ENCODE measurements around the gene PPP1R7. TPM values are rescaled to one million over a fixed set of nuclear protein-coding genes. Genes with fewer than 3 reads are reported as not detected.

Gene PPP1R7
- total and polyA plus RNA-seq, 4 donors, result 18.0 to 45.8 (median 29.0) TPM

- WGBS, result 81% methylated on average over 35 of the region's 35 CpGs
- H3K4me3 ChIP-seq (ENCODE audit: low read depth in 1 of 3, low read length in 3 of 3), result no peak overlapping the region
- no peaks in the 10 kb centered on the region for H3K4me1 ChIP-seq (ENCODE audit: control insufficient read depth in 4 of 4, insufficient read depth in 4 of 4, low read length in 3 of 4)
- H3K36me3 ChIP-seq (ENCODE audit: control insufficient read depth in 4 of 4, insufficient read depth in 3 of 4, low read depth in 1 of 4, low read length in 3 of 4), result no peaks in the 10 kb centered on the region
- TF ChIP-seq SP1 (IDR thresholded peaks at IDR 0.05), result no peak
- no peak for TF ChIP-seq CTCF (IDR thresholded peaks at IDR 0.05; ENCODE audit: low read depth, low read length, missing input control)
- peak; percentile 11 for TF ChIP-seq MAX (IDR thresholded peaks at IDR 0.05)
- no peak for TF ChIP-seq HNF4A (conservative IDR thresholded peaks at IDR 0.05)
- H3K9me3 ChIP-seq (ENCODE audit: control insufficient read depth in 4 of 4, low read length in 3 of 4), result no peaks in the 10 kb centered on the region
- no peak for DNase-seq (ENCODE audit: low spot score)
- H3K27me3 ChIP-seq (ENCODE audit: control insufficient read depth in 4 of 4, insufficient read depth in 4 of 4, low read length in 3 of 4), result no peaks in the 10 kb centered on the region
- peak overlapping the region in 1 of 2 donors; percentile 31 for H3K27ac ChIP-seq (ENCODE audit: low read depth in 1 of 2, low read length in 2 of 2)
- no peak overlapping the region for H3K9ac ChIP-seq (ENCODE audit: low read depth in 1 of 2, low read length in 2 of 2)
Observed at GRCh38 chr2:241108271-241109209, 41.7 kb upstream of the PPP1R7 start.

- Histone ChIP-seq H3K9me3 (ENCODE audit: control insufficient read depth in 4 of 4, low read length in 3 of 4) (no peaks in the 10 kb centered on the region), H3K27ac (ENCODE audit: low read depth in 1 of 2, low read length in 2 of 2) (no peak overlapping the region), H3K27me3 (ENCODE audit: control insufficient read depth in 4 of 4, insufficient read depth in 4 of 4, low read length in 3 of 4) (no peaks in the 10 kb centered on the region), H3K4me1 (ENCODE audit: control insufficient read depth in 4 of 4, insufficient read depth in 4 of 4, low read length in 3 of 4) (no peaks in the 10 kb centered on the region), H3K4me3 (ENCODE audit: low read depth in 1 of 3, low read length in 3 of 3) (no peak overlapping the region), H3K36me3 (ENCODE audit: control insufficient read depth in 4 of 4, insufficient read depth in 3 of 4, low read depth in 1 of 4, low read length in 3 of 4) (no peaks in the 10 kb centered on the region), H3K9ac (ENCODE audit: low read depth in 1 of 2, low read length in 2 of 2) (no peak overlapping the region)
- TF ChIP-seq MAX (IDR thresholded peaks at IDR 0.05) (no peak), TAF1 (conservative IDR thresholded peaks at IDR 0.05) (no peak), FOXA2 (IDR thresholded peaks at IDR 0.05) (no peak), YY1 (IDR thresholded peaks at IDR 0.05) (no peak), ZBTB33 (IDR thresholded peaks at IDR 0.05) (no peak), GABPA (IDR thresholded peaks at IDR 0.05 in 1 of 2, conservative IDR thresholded peaks at IDR 0.05 in 1 of 2) (no peak), HNF4G (IDR thresholded peaks at IDR 0.05) (no peak), JUND (IDR thresholded peaks at IDR 0.05) (no peak), CTCF (IDR thresholded peaks at IDR 0.05; ENCODE audit: low read depth, low read length, missing input control) (no peak), RAD21 (IDR thresholded peaks at IDR 0.05) (no peak)
- 84% methylated on average over 14 of the region's 14 CpGs for WGBS
- no peak for DNase-seq (ENCODE audit: low spot score)
Observed at GRCh38 chr2:241109210-241110088, 40.8 kb upstream of the PPP1R7 start.

All from liver (tissue), 9 donors.